Esophagus (tissue), 2 donors: ENCODE measurements around the gene SLC49A4. TPM values are rescaled to one million over a fixed set of nuclear protein-coding genes. Genes with fewer than 3 reads are reported as not detected.

ENCODE experiments used
- H3K27ac ChIP-seq, 2 donors: one replicate each; pipeline ENCODE4 v1.5.1; 2013; ENCODE audit warnings: low read depth in 2 of 2, mild to moderate bottlenecking in 2 of 2, inconsistent platforms in 1 of 2, low read length in 1 of 2, moderate library complexity in 1 of 2
- H3K27me3 ChIP-seq, 2 donors: one replicate each; pipeline ENCODE4 v1.6.1; 2013; ENCODE audit warnings: low read length in 2 of 2, control low read depth in 1 of 2, mild to moderate bottlenecking in 1 of 2; ENCODE audit not compliant: insufficient read depth in 2 of 2, control insufficient read depth in 1 of 2
- H3K36me3 ChIP-seq, 2 donors: one replicate each; pipeline ENCODE4 v1.6.1; 2013; ENCODE audit warnings: low read length in 1 of 2; ENCODE audit not compliant: control insufficient read depth in 2 of 2, insufficient read depth in 2 of 2
- H3K4me1 ChIP-seq, 2 donors: one replicate each; pipeline ENCODE4 v1.6.1; 2013; ENCODE audit warnings: low read length in 1 of 2; ENCODE audit not compliant: control insufficient read depth in 2 of 2, insufficient read depth in 2 of 2
- H3K4me3 ChIP-seq, 2 donors: one replicate each; pipeline ENCODE4 v1.5.1; 2013; ENCODE audit warnings: low read length in 2 of 2, mild to moderate bottlenecking in 2 of 2, low read depth in 1 of 2, moderate library complexity in 1 of 2
- H3K9me3 ChIP-seq, 2 donors: one replicate each; pipeline ENCODE4 v1.6.1; 2013; ENCODE audit warnings: mild to moderate bottlenecking in 2 of 2, low read depth in 1 of 2, low read length in 1 of 2, moderate library complexity in 1 of 2; ENCODE audit not compliant: control insufficient read depth in 2 of 2, insufficient read depth in 1 of 2
- WGBS, 2 donors: extraction: QIAGEN DNeasy Blood & Tissue Kit; methylation state at CpG; one replicate each; pipeline ENCODE4 v1.1.7; 2013; 5-methylcytosine and 5-hydroxymethylcytosine counted together
- polyA plus RNA-seq, 2 donors: library from polyadenylated mRNA; stranded (reverse); fragments of 200-250 nt; gene quantifications; one replicate each; pipeline ENCODE4 v1.2.3, GENCODE V29; 2013
- donor health status: healthy with polysubstance abuse.
- donor health status: Bipolar disorder and iron deficiency.

SLC49A4 gene
- polyA plus RNA-seq, 2 donors: 10.1 to 14.3 TPM

DNA sequence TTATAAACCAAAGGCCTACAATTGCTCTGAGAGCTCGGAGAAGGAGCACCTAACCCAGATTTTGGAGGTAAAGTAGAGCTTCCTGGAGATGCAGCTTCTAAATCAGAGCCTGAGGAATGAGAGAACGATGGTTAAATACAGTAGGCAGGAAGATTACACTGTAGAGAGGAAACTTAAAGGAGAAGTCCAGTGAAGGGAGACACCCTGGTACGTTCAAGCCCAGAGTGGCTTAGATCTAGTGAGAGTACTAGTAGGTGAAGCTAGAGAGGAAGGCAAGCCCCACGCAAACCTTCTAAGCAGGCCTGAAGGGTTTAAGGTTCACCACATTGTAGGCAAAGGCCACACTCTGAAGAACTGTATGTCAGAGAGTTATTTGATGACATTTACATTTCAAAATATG, 33.4 kb downstream of the SLC49A4 start:
- H3K27me3 ChIP-seq: no peaks in the 10 kb centered on the region
- H3K4me3 ChIP-seq: no peak overlapping the region
- H3K36me3 ChIP-seq: peaks cover 0 to 3% of the 10 kb centered on the region in 2 donors
- no peaks in the 10 kb centered on the region for H3K4me1 ChIP-seq
- no peaks in the 10 kb centered on the region for H3K9me3 ChIP-seq
- WGBS, 2 donors: 90 to 92% methylated on average over 4 of the region's 4 CpGs
- H3K27ac ChIP-seq: no peak overlapping the region

DNA sequence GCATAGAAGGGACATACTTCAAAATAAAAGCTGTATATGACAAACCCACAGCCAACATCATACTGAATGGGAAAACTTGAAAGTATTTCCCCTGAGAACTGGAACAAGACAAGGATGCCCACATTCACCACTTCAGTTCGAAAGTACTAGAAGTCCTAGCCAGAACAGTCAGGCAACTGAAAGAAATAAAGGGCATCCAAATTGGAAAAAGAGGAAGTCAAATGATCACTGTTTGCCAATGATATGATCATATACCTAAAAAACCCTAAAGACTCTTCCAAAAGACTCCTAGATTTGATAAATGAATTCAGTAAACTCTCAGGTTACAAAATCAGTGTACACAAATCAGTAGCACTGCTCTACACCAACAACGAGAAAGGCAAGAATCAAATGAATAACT, 40.7 kb downstream of the SLC49A4 start:
- Histone ChIP-seq H3K27me3 (no peaks in the 10 kb centered on the region), H3K4me1 (no peaks in the 10 kb centered on the region), H3K36me3 (no peaks in the 10 kb centered on the region), H3K27ac (no peak overlapping the region), H3K4me3 (no peak overlapping the region), H3K9me3 (no peaks in the 10 kb centered on the region)
- whole genome bisulfite sequencing, 2 donors: 90 to 97% methylated on average over 2 of the region's 2 CpGs

DNA sequence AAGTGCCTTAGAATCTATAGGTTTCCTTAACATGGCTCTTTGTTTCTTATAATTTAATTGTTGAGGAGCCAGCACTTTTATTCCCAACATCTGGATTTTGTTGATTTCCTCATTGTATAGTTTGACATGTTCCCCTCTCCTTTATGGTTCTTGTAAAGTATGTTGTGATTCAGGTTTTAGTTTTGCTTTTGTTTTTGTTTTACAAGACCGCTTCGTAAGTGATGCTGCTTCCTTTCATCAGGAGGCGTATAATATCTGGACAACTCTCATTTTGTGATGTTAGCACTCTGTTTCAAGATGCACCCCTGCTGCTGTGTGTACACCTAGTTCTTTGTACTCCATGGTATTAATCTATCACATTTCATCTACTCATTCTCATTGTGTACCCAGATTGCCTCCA, 48.7 kb downstream of the SLC49A4 start:
- 55 to 56% methylated on average over 3 of the region's 3 CpGs for WGBS, 2 donors
- Histone ChIP-seq H3K36me3 (no peaks in the 10 kb centered on the region), H3K4me1 (no peaks in the 10 kb centered on the region), H3K9me3 (no peaks in the 10 kb centered on the region), H3K4me3 (no peak overlapping the region), H3K27ac (no peak overlapping the region), H3K27me3 (no peaks in the 10 kb centered on the region)

DNA sequence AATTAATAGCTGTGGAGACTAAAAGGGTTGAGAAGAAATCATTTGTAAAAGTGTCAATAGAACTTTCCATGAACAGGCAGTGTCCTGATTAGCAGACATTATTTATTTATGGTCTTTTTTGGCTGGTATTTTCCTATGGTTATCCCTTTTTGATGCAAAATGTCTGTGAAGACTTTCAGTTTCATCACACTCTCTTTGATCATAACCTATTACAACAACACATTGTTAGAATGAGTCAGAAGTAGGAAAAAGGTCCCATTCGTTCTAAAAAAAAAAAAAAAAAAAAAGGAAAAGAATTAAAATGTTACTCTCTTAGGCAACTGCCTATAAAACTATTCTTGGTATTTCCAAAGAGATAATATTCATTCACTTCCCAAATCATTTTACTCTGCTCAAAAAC, 62.1 kb downstream of the SLC49A4 start:
- H3K36me3 ChIP-seq: no peaks in the 10 kb centered on the region
- WGBS, 2 donors: 18 to 24% methylated on average over 1 of the region's 1 CpG
- H3K9me3 ChIP-seq: no peaks in the 10 kb centered on the region
- H3K4me1 ChIP-seq: no peaks in the 10 kb centered on the region
- no peak overlapping the region for H3K4me3 ChIP-seq
- H3K27ac ChIP-seq: no peak overlapping the region
- H3K27me3 ChIP-seq: no peaks in the 10 kb centered on the region

DNA sequence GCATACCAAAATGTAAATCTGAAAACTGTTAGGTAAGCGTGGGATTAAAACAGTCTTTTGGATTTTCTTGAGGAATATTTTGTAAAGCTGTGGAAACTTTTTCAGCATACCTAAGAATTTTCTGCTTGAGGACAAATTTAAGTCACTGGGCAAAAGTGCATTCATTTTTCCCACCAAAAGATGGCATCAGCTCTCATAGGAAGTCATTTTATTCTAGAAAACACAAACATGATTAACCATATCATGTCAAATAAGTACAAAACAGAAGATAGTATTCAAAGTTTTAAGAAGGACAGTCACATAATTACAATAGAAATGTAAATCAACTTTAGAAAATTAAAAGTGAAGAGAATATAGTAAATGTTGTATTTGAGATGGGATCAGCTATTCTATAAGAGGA, 63.5 kb downstream of the SLC49A4 start:
- H3K27ac ChIP-seq: no peak overlapping the region
- WGBS, 2 donors: 89 to 90% methylated on average over 1 of the region's 1 CpG
- no peaks in the 10 kb centered on the region for H3K27me3 ChIP-seq
- no peaks in the 10 kb centered on the region for H3K9me3 ChIP-seq
- no peaks in the 10 kb centered on the region for H3K4me1 ChIP-seq
- H3K36me3 ChIP-seq: no peaks in the 10 kb centered on the region
- H3K4me3 ChIP-seq: no peak overlapping the region

DNA sequence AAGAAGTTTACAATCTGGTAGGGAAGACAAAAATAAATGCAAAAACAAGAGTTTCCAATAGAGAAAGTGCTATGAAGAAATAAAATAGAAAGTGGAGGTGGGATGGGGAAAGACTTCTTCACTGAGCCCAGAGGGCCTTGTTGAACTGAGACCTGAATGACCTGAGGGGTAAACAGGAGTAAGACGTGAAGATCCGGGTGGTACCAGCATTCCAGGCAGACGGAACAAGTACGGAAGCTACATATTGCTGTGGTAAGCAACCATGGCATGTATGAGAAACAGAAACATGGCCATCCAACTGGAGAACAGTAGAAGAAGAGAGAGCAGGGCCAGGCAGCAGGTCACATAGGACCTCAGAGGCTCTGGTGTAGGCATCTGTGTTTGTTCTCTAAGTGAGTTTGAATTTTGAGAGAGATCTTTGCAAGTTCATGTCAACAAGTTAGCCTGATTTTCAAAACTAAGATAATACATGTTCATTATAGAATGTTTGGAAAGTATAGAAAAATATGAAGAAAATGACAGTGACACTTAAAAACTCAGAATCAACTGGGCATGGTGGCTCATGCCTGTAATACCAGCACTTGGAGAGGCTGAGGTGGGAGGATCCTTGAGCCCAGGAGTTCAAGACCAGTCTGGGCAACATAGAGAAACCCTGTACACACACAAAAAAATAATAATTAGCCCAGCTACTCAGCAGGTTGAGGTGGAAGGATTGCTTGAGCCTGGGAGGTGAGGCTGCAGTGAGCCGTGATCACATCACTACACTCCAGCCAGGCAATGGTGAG, 64.3 kb downstream of the SLC49A4 start:
- no peaks in the 10 kb centered on the region for H3K27me3 ChIP-seq
- no peaks in the 10 kb centered on the region for H3K9me3 ChIP-seq
- no peak overlapping the region for H3K4me3 ChIP-seq
- WGBS, 2 donors: 92 to 96% methylated on average over 5 of the region's 5 CpGs
- H3K36me3 ChIP-seq: no peaks in the 10 kb centered on the region
- H3K4me1 ChIP-seq: no peaks in the 10 kb centered on the region
- H3K27ac ChIP-seq: no peak overlapping the region

DNA sequence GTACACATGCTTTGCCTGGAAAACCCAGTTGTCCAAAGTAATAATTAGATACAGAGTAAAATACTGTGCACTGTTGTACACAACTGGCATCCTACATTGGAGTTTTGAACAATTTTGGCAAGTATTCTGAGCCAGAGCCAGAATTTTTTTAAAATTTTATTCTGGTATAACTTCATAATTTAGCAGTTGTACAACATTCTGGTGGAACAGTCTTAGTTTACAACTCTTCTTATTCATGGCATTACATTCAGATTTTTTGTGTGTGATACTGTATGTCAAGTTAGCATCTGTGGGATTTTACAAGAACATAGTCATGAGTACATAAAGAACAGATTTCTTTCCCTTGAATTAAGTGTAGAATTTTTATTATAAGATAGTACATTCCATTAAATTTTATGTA, 67.5 kb downstream of the SLC49A4 start:
- Histone ChIP-seq H3K9me3 (no peaks in the 10 kb centered on the region), H3K36me3 (peaks cover 0 to 4% of the 10 kb centered on the region in 2 donors), H3K27ac (no peak overlapping the region), H3K4me1 (no peaks in the 10 kb centered on the region), H3K27me3 (no peaks in the 10 kb centered on the region), H3K4me3 (no peak overlapping the region)

DNA sequence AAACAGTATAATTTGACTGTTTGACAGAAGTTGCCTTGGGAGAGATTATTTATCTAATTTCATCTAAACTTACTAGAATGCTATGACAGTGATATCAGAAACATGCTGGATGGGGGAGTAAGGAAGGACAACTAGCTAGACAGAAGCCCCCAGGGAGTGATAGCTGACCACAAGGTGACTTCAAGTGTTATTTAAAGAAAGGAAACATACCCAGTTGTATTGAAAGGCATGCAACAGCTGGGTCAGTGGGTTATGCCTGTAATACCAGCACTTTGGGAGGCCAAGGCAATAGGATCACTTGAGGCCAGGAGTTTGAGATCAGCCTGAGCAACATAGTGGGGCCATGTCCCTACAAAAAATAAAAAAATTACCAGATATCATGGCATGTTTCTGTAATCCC, 69.6 kb downstream of the SLC49A4 start:
- H3K9me3 ChIP-seq: no peaks in the 10 kb centered on the region
- no peak overlapping the region for H3K4me3 ChIP-seq
- no peaks in the 10 kb centered on the region for H3K27me3 ChIP-seq
- no peaks in the 10 kb centered on the region for H3K4me1 ChIP-seq
- H3K27ac ChIP-seq: no peak overlapping the region
- peaks cover 0 to 4% of the 10 kb centered on the region in 2 donors for H3K36me3 ChIP-seq

DNA sequence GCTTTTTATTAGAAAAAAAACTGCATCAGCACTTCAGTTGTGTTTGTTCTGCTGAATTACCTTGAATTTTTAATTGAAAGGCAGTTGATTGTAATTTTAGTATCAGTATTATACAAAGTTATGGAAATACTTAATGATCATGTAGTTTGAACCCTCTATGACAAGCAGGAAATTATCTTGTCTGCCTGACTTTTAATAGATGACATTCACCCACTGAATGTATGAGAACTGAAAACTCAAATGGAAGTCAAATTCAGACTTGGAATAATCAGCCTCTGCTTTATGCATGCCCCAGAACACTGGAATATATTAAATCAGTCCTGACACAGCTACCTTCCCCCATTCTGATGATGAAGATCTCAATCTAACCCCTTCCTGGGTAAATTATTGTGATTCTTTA, 73.5 kb downstream of the SLC49A4 start:
- Histone ChIP-seq H3K36me3 (peaks cover 0 to 4% of the 10 kb centered on the region in 2 donors), H3K4me3 (no peak overlapping the region), H3K9me3 (no peaks in the 10 kb centered on the region), H3K4me1 (no peaks in the 10 kb centered on the region), H3K27ac (no peak overlapping the region), H3K27me3 (no peaks in the 10 kb centered on the region)

DNA sequence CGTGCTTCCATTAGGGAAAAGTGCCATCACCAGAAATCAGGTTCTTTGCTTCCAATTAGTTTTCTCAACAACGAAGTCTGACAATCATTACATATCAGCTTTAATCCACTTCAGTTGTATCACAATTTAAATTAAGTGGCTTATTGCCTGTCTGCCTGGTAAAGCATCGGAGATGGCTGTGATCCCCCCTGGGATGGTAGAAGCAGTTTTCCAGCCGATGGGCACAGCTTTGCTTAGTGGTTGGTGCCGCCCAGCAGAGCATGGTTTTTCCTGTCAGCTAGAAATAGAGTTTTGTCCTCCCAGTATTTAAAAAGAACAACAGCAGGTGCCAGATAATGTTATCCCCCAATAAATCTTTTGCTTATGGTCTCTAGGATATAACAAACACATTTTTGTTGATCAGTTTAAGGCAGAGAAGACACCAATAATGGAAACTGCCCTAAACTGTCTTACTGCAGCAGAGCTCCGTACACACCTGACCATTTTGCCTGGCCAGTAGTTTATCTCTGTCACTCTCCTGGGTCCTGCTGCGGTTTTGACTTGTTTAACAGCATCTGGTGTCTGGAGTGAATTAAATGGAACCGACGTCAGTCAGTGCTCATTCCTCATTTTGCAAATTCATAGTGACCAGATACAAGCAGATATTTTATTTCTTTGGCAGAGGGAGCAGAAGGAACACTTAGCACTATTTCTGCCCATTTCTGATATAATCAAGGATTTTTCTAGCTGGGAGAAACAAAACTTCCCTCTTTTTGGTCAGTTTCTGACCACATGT, 79.1 kb downstream of the SLC49A4 start:
- WGBS, 2 donors: 94 to 96% methylated on average over 9 of the region's 9 CpGs
- no peaks in the 10 kb centered on the region for H3K36me3 ChIP-seq
- no peaks in the 10 kb centered on the region for H3K27me3 ChIP-seq
- H3K9me3 ChIP-seq: no peaks in the 10 kb centered on the region
- no peak overlapping the region for H3K4me3 ChIP-seq
- H3K4me1 ChIP-seq: no peaks in the 10 kb centered on the region
- no peak overlapping the region for H3K27ac ChIP-seq
